Smooth muscle cell (in vitro differentiated cells): ENCODE measurements around the gene CRELD2. TPM values are rescaled to one million over a fixed set of nuclear protein-coding genes. Genes with fewer than 3 reads are reported as not detected.
A peak's percentile ranks its signal among the peaks of the same experiment; 100 is the strongest.

ENCODE experiments used
- DNase-seq: peaks from one replicate; lab custom pipeline; 2025; ENCODE audit not compliant: unreplicated experiment; lab: John Stamatoyannopoulos, UW
- H2AFZ ChIP-seq: fragments of 200-600 bp; sonication (generic); 2 replicates; pipeline ENCODE4 v1.6.0; 2016; ENCODE audit warnings: antibody characterized with exemption, low read depth, mild to moderate bottlenecking
- H3F3A ChIP-seq: fragments of 200-600 bp; sonication (generic); 2 replicates; pipeline ENCODE4 v1.6.0; 2017; ENCODE audit warnings: antibody characterized with exemption, low read depth
- H3K27ac ChIP-seq: fragments of 200-600 bp; sonication (generic); 2 replicates; pipeline ENCODE4 v1.5.1; 2016; ENCODE audit warnings: low read depth, mild to moderate bottlenecking
- H3K27me3 ChIP-seq: fragments of 200-600 bp; sonication (generic); 2 replicates; pipeline ENCODE4 v1.6.1; 2016; ENCODE audit warnings: low read depth, mild to moderate bottlenecking
- H3K36me3 ChIP-seq: fragments of 200-600 bp; sonication (generic); 2 replicates; pipeline ENCODE4 v1.5.1; 2016; ENCODE audit warnings: low read depth
- H3K4me1 ChIP-seq: fragments of 200-600 bp; sonication (generic); 2 replicates; pipeline ENCODE4 v1.5.1; 2016; ENCODE audit warnings: low read depth
- H3K4me2 ChIP-seq: fragments of 200-600 bp; sonication (generic); 2 replicates; pipeline ENCODE4 v1.6.0; 2016; ENCODE audit warnings: mild to moderate bottlenecking
- H3K4me3 ChIP-seq: fragments of 200-600 bp; sonication (generic); 2 replicates; pipeline ENCODE4 v1.5.1; 2016; ENCODE audit warnings: mild to moderate bottlenecking
- H3K79me2 ChIP-seq: fragments of 200-600 bp; sonication (generic); 2 replicates; pipeline ENCODE4 v1.6.0; 2016; ENCODE audit warnings: low read depth, mild to moderate bottlenecking
- H3K9ac ChIP-seq: fragments of 200-600 bp; sonication (generic); 2 replicates; pipeline ENCODE4 v1.6.0; 2016; ENCODE audit warnings: low read depth
- H3K9me3 ChIP-seq: fragments of 200-600 bp; sonication (generic); replicated peaks from 2 replicates; pipeline ENCODE4 v1.5.1; 2016; ENCODE audit warnings: low read depth
- H4K20me1 ChIP-seq: fragments of 200-600 bp; sonication (generic); 2 replicates; pipeline ENCODE4 v1.6.0; 2016; ENCODE audit warnings: low read depth
- CTCF ChIP-seq: fragments of 200-600 bp; sonication (generic); IDR thresholded peaks from 2 replicates; pipeline ENCODE4 v1.5.1; 2017; ENCODE audit warnings: borderline replicate concordance, mild to moderate bottlenecking, antibody characterized with exemption; ENCODE audit not compliant: insufficient read depth, poor library complexity, severe bottlenecking
- WGBS: methylation state at CpG from one replicate; pipeline ENCODE4 v1.1.7; 2016; ENCODE audit warnings: low lambda C conversion rate; 5-methylcytosine and 5-hydroxymethylcytosine counted together
- polyA plus RNA-seq: library from polyadenylated mRNA; unstranded; fragments of >200 nt; fragmentation: Nextera tagmentation; extraction: Ambion mirVana; gene quantifications from 2 replicates; pipeline ENCODE4 v1.2.1, GENCODE V29; 2016
- total RNA-seq: library from RNA; depleted of rRNA; stranded (reverse); fragments of >200 nt; gene quantifications from 2 replicates; pipeline ENCODE4 v1.2.3, GENCODE V29; 2014

CRELD2 gene, protein sequence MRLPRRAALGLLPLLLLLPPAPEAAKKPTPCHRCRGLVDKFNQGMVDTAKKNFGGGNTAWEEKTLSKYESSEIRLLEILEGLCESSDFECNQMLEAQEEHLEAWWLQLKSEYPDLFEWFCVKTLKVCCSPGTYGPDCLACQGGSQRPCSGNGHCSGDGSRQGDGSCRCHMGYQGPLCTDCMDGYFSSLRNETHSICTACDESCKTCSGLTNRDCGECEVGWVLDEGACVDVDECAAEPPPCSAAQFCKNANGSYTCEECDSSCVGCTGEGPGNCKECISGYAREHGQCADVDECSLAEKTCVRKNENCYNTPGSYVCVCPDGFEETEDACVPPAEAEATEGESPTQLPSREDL
- total RNA-seq = 47.4 and 52.7 TPM in 2 replicates
- polyA plus RNA-seq = 100 and 127 TPM in 2 replicates

DNA sequence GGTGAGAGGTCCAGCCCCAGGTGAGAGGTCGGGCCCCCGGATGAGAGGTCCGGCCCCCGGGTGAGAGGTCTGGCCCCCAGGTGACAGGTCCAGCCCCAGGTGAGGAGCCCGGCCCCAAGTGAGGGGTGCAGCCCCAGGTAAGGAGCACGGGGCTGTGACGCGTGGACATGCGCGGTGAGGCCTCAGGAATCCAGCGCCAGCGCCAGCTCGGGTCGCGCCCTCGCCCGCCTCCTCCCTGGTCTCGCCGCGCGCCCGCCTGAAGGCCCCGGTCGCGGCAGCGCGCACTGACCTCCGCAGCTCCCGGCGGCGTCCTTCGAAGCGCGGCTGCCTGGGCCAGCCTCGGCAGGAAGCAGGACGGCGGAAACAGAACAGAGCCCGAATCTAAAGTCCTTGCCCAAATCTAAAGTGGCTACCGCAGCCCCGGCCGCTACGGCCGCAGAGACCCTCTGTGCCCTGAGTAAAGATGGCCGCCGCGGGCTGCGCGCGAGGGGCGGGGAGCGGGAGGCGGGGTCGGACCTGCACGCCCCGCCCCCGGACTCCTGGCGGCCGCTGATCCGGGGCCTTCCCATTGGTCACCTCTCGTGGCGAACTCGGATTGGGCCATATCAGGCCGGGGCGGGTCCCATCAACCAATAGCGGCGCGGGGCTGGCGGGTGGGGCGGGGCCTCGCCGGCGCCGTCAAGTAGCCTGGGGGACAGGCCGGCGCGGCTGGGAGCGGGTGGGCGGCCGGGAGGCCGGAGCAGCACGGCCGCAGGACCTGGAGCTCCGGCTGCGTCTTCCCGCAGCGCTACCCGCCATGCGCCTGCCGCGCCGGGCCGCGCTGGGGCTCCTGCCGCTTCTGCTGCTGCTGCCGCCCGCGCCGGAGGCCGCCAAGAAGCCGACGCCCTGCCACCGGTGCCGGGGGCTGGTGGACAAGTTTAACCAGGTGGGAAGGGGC is at the start of gene CRELD2, which contains the start of gene ALG12:
Gene CRELD2 (plus strand): TSS at position 661 of the 937 bp plus-strand sequence. CDS start 136 bp downstream, at position 797.
Gene ALG12 (minus strand): TSS at position 465 of the 937 bp plus-strand sequence. CDS start 4,673 bp downstream, outside the sequence.
- Histone ChIP-seq H3K36me3 (no peaks in the 10 kb centered on the region), H3K27me3 (no peaks in the 10 kb centered on the region), H3F3A (no peaks in the 10 kb centered on the region), H3K4me3 (peak within 1 kb of the TSS; percentile 97), H3K4me2 (peak within 1 kb of the TSS; percentile 99), H3K4me1 (peaks cover 4% of the 10 kb centered on the region), H3K9ac (peak within 1 kb of the TSS; percentile 94), H3K79me2 (peaks cover 27% of the 10 kb centered on the region), H3K9me3 (no peaks in the 10 kb centered on the region), H2AFZ (peak within 1 kb of the TSS; percentile 93), H3K27ac (peak within 1 kb of the TSS; percentile 87), H4K20me1 (peaks cover 21% of the 10 kb centered on the region)
- no peak for TF ChIP-seq CTCF
- WGBS = 1% methylated on average over 94 of the region's 103 CpGs
- peak; percentile 94 for DNase-seq

- Histone ChIP-seq H3K4me3 (no peak overlapping the region), H4K20me1 (peaks cover 74% of the 10 kb centered on the region), H3K27ac (no peak overlapping the region), H3K4me1 (no peaks in the 10 kb centered on the region), H3K4me2 (no peak overlapping the region), H2AFZ (no peak overlapping the region), H3K79me2 (peaks cover 98% of the 10 kb centered on the region), H3K9me3 (peaks cover 18% of the 10 kb centered on the region), H3K36me3 (peaks cover 15% of the 10 kb centered on the region), H3K27me3 (no peaks in the 10 kb centered on the region), H3F3A (no peaks in the 10 kb centered on the region), H3K9ac (no peak overlapping the region)
- TF ChIP-seq CTCF = no peak
- DNase-seq = no peak
- WGBS = 93% methylated on average over 17 of the region's 17 CpGs
These were observed 49.2 kb upstream of the CRELD2 start for GRCh38 chr22:49869086-49869830.

- no peak overlapping the region for H3K9ac ChIP-seq
- H2AFZ ChIP-seq = no peak overlapping the region
- no peak for DNase-seq
- H3K4me2 ChIP-seq = no peak overlapping the region
- H3K4me3 ChIP-seq = no peak overlapping the region
- no peak for TF ChIP-seq CTCF
- WGBS = 89% methylated on average over 14 of the region's 14 CpGs
- H4K20me1 ChIP-seq = peaks cover 77% of the 10 kb centered on the region
- H3K27ac ChIP-seq = no peak overlapping the region
- H3F3A ChIP-seq = no peaks in the 10 kb centered on the region
- H3K9me3 ChIP-seq = peaks cover 18% of the 10 kb centered on the region
- H3K4me1 ChIP-seq = no peaks in the 10 kb centered on the region
- H3K36me3 ChIP-seq = peaks cover 15% of the 10 kb centered on the region
- H3K27me3 ChIP-seq = no peaks in the 10 kb centered on the region
- H3K79me2 ChIP-seq = peaks cover 100% of the 10 kb centered on the region
These were observed 48.4 kb upstream of the CRELD2 start for GRCh38 chr22:49869845-49870712.
